ENCODE data around the gene PPIP5K2.
"Not testable (repeated sequence)": the region's sequence is repeated elsewhere in the genome, so short reads cannot be mapped to it uniquely, and the experiment has no call there.

The PPIP5K2 gene

DNA sequence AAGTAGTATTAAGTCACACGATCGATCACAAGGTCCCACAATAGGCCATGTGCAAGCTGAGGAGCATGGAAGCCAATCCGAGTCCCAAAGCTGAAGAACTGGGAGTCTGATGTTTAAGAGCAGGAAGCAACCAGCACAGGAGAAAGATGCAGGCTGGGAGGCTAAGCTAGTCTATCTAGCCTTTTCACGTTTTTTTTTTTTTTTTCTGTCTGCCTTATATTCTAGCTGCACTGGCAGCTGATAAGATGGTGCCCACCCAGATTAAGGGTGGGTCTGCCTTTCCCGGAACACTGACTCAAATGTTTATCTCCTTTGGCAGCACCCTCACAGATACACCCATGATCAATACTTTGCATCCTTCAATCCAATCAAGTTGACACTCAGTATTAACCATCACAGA is 6.5 kb downstream of the PPIP5K2 start:
- no peak for DNase-seq

- DNase-seq, result no peak
Observed at GRCh38 chr5:103127292-103127817, 7.3 kb downstream of the PPIP5K2 start.

GRCh38 chr5:103128202-103128601 is 8.1 kb downstream of the PPIP5K2 start:
- DNase-seq, result no peak

DNA sequence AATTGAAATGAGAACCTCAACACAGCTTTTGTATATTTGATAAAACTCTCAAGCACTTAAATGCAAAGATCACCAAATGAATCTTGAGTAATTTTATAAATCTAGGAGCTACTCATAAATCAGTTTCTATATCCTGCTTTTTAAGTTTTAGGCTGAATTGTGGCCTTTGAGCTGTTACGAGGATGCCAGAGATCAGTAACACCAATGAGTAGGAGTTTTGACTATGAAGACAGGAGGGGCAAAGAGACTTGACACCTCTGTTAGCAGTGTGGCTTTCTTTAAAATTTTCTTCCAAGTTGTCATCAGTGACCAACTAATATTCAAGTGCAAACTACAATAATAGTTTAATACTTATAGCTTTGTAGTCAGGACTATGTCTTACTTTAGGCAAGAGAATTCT is 12.6 kb downstream of the PPIP5K2 start:
- DNase-seq, result no peak

DNA sequence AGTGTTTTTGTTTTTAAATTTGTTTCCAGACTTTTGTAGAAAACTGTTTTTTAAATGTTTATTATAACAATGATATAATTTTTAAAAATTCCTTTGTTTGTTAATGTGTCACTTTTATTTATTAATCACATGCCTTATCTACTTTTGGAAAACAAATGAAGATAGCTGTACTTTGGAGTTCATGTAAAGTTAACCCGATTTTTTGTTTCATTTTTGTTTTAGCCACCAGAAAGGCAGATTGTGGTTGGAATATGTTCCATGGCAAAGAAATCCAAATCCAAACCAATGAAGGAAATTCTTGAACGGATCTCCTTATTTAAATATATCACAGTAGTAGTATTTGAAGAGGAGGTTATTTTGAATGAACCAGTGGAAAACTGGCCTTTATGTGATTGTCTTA is 13.1 kb downstream of the PPIP5K2 start:
- DNase-seq, result no peak

GRCh38 chr5:103135461-103135860 is 15.4 kb downstream of the PPIP5K2 start:
- DNase-seq, result no peak

DNA sequence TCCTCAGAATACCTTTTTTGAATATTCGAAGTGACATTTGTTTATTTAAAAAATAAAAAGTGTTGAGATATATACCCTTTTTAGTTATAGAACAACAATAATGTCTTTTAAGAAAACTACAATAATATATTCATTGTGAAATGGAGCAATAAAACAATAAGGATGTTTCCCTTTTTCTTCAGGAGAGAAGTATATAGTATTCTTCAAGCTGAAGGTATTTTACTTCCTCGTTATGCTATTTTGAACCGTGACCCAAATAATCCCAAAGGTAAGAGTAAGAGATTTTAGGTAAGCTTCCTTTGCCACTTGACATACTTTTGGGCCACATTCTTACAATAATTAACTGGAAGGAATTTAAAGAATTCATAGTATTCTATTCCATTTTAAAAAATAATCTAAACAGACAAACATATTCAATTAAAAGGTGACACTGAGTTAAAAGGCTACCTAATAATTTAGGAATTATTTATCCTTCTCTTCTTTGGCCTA is 18.1 kb downstream of the PPIP5K2 start:
- DNase-seq, result no peak

DNA sequence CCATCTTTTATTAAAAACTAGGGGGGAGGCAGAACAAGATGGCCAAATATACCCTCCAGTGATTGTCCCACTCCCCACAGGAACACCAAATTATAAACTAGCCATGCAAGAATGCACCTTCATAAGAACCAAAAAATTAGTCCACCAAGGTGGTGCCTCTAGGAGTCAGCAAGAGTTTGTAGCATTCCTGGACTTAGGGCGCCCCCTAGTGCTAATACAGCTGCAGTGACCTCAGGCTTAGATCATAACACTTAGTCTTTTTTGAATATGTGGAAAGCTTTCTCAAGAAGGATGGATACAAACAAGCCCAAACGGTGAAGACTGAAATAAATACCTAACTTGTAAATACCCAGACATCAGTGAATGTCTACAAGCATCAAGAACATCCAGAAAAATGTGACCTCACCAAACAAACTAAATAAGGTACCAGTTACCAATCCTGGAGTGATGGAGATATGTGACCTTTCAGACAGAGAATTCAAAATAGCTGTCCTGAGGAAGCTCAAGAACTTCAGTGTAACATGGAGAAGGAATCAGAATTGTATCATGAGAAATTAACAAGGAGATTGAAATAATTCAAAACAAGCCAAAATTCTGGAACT is 19.3 kb downstream of the PPIP5K2 start:
- peak; percentile 80 for DNase-seq

- not testable (repeated sequence) for DNase-seq
Observed at GRCh38 chr5:103142132-103142531, 22.0 kb downstream of the PPIP5K2 start.

- DNase-seq, result no peak
Observed at GRCh38 chr5:103145196-103145595, 25.1 kb downstream of the PPIP5K2 start.

DNA sequence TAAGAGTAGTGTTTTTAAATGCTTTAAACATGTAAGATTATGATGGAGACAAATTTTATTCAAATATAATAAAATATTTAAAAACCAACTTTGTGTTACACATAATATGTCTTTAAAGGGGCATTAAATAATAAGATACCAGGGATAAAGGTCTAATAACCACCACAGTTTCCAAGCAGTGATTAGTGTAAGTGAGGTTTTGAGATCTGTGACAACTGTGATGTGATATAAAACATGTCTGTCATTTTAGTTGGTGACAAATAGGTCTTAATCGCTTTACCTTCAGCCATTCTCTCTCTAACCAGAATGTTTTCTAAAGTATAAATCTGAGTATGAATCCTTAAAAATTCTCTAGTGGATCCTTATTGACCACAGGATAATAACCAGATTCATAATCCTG is 28.1 kb downstream of the PPIP5K2 start:
- no peak for DNase-seq

- no peak for DNase-seq
Observed at GRCh38 chr5:103151156-103151555, 31.1 kb downstream of the PPIP5K2 start.

- DNase-seq, result no peak
Observed at GRCh38 chr5:103166706-103167105, 46.6 kb downstream of the PPIP5K2 start.

GRCh38 chr5:103174147-103174546 is 54.0 kb downstream of the PPIP5K2 start:
- no peak for DNase-seq

DNA sequence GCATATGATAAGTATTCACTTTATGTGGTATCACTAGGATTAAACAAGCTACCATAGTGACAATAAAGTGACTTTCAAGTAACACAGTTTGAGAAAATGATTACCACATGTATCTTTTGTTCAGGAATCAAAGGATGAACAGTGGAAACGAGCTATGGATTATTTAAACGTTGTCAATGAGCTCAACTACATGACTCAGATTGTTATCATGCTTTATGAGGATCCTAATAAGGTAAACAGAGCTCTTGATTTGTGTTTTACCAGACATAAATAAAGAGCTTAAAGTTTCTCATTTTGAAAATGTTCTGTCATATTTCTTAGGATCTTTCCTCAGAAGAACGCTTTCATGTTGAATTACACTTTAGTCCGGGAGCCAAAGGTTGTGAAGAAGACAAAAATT is 57.4 kb downstream of the PPIP5K2 start:
- DNase-seq, result no peak

DNA sequence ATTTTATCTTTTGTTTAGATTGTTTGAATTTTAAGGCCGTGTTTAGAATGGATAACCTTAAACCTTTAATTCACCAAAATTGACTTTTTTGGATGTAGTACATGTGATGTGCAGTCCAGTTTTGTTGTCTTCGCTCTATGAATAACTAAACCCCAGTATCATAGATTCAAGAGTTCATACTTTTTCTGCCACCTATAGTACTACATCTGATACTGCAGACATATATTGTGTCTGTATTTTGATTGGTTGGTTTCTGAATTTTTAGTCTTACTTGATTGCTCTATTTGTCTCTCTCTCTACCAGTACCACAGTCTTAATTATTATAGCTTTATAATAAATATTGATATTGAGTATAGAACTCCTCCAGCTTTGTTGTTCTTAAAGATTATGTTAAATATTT is 58.1 kb downstream of the PPIP5K2 start:
- no peak for DNase-seq

GRCh38 chr5:103186152-103186551 is 66.1 kb downstream of the PPIP5K2 start:
- DNase-seq, result no peak

DNA sequence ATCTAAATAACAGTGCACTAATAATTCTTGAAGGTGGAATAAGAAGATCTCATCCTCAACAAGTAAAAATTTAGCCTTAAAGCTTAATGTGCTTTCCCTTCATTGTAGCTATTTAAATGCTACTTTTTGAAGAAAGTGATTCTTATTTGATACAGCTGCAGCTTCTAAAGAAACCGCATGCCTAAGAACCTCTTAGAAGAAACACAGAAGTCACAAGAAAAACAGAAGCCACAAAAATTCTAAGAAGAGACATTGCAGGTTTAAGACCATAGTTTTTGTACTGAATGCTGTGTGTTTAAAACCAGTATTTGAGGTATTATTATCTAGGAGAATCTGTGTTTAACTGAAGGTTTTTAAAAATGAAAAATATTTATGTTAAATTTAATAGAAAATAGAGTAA is 68.3 kb downstream of the PPIP5K2 start:
- DNase-seq, result no peak

DNA sequence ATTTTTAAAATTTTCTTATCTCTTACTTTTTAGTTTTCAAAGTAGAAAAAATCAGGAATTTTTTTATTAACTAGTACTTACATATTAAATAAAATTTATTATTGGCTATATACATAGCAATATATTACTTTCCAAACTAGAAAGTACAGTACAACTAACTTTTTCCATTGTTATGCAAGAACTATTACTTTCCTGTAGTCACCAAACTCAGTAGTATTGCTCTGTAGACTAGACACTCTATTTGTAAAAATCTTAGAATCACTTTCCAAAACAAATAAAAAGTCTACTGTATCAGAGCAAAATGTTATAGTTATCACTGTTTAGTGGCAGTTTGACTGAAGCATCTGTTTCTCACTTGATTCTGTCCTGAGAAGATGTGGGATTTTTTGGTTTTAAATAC is 83.1 kb downstream of the PPIP5K2 start:
- no peak for DNase-seq

- DNase-seq, result not testable (repeated sequence)
Observed at GRCh38 chr5:103204990-103205389, 84.9 kb downstream of the PPIP5K2 start.

DNA sequence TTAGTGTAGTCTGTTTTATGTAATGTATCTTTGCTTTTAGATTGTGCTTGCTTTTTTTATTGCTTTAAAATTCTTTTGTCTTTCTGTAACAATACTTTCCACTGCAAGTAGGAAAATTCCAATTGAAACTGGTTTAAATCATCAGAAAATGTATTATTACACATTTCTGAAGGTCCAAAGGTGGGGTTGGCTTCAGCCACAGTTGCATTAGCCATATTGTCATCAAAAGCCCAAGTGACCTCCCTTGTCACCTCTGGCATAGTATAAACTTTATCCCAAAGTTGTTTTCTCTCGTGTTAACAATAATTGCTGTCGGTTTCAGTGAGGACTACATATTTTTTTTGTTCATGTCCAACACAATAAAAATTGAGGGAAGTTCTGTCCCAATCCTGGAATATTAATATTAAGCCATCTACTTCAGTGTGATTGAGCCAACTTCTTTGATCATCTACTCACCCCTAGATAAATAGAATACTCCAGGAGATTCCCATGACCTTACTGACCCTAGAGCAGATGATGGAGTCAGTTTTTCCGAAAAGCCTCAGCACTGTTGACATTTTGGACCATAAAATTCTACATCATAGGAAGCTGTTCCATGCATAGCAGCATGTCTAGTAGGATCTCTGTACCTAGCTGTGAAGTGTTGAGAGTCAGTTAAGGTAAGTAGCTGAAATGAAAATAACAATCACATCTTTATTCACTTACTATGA is 86.0 kb downstream of the PPIP5K2 start:
- no peak for DNase-seq

- DNase-seq, result no peak
Observed at GRCh38 chr5:103207011-103207410, 86.9 kb downstream of the PPIP5K2 start.

GRCh38 chr5:103207653-103208052 is 87.6 kb downstream of the PPIP5K2 start:
- DNase-seq, result no peak

GRCh38 chr5:103208460-103208859 is 88.4 kb downstream of the PPIP5K2 start:
- no peak for DNase-seq

Measured in effector CD4-positive, alpha-beta T cell (primary cell).